Neural crest cell (in vitro differentiated cells): Measurements from ENCODE around the gene TRIM29. TPM values are rescaled to one million over a fixed set of nuclear protein-coding genes. Genes with fewer than 3 reads are reported as not detected.
A peak's percentile ranks its signal among the peaks of the same experiment; 100 is the strongest.

Experiments used
- DNase-seq: peaks from one replicate; pipeline ENCODE4 v3.0.0; 2021; ENCODE audit warnings: low read depth, mixed read lengths, low spot score
- H3K27ac Mint-ChIP-seq: one replicate; pipeline ENCODE4 v1.8.0; 2021; ENCODE audit warnings: mild to moderate bottlenecking, mixed read lengths; ENCODE audit not compliant: unreplicated experiment
- H3K27me3 Mint-ChIP-seq: 2 replicates; pipeline ENCODE4 v1.8.0; 2021; ENCODE audit warnings: low read depth, mild to moderate bottlenecking, mixed read lengths
- H3K36me3 Mint-ChIP-seq: 2 replicates; pipeline ENCODE4 v1.8.0; 2021; ENCODE audit warnings: low read depth, mild to moderate bottlenecking, mixed read lengths
- H3K4me1 Mint-ChIP-seq: 2 replicates; pipeline ENCODE4 v1.8.0; 2021; ENCODE audit warnings: mixed read lengths
- H3K4me3 Mint-ChIP-seq: one replicate; pipeline ENCODE4 v1.8.0; 2021; ENCODE audit warnings: mild to moderate bottlenecking, mixed read lengths
- H3K9me3 Mint-ChIP-seq: 2 replicates; pipeline ENCODE4 v1.8.0; 2021; ENCODE audit warnings: mixed read lengths
- CTCF ChIP-seq: fragments of 200-600 bp; sonication (generic); conservative IDR thresholded peaks from 2 replicates; pipeline ENCODE4 v1.5.0; 2021; ENCODE audit warnings: antibody characterized with exemption, mild to moderate bottlenecking
- total RNA-seq: library from RNA; stranded (reverse); gene quantifications from 2 replicates; pipeline ENCODE4 v1.2.1, GENCODE V29; 2021

TRIM29 gene
- total RNA-seq, 1 donor from 2014 or later: not detected

DNA sequence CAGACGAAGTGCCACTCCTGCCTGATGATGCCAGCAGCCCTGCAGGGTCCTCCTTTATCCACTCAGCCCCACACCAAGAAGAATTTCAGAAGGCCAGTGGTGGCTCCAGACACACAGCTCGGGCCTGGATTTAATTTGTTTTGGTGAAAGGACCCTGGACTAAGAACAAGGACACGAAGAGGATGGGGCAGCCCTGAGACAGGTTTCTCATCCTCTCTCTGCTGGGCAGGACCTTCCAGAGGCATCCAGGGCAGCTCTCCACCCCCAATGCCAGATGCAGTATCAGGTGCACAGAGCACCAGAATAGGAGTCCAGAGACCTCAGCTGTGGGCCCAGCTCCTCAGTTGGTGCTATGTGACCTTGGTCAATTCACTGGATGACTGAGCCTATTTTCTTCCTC lies 72.0 kb downstream of the TRIM29 start:
- TF ChIP-seq CTCF: no peak
- Mint-ChIP-seq H3K27ac (no peak overlapping the region), H3K27me3 (peaks cover 7% of the 10 kb centered on the region), H3K4me3 (no peak overlapping the region), H3K4me1 (peaks cover 20% of the 10 kb centered on the region), H3K9me3 (no peaks in the 10 kb centered on the region), H3K36me3 (no peaks in the 10 kb centered on the region)
- DNase-seq: no peak

DNA sequence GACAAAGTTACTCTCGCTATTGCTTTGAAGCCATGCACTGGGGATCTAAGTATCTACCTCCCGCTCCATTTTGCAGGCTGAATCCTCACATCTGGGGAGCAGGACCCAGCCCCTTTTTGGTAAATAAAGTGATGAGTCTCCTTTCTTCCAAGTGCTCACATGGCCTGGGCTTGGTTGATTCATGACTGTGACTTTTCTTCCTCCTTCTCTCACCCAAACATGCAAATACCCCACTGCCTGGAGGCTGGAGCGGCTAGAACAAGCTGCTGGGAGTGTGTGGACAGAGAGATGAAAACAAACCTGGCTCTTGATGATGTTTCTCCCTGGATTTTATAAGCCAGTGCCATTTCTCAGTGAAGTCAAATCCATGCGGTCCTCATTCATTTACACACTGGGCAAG lies 72.7 kb downstream of the TRIM29 start:
- DNase-seq: no peak
- TF ChIP-seq CTCF: no peak
- no peak overlapping the region for H3K27ac Mint-ChIP-seq
- peaks cover 7% of the 10 kb centered on the region for H3K27me3 Mint-ChIP-seq
- no peaks in the 10 kb centered on the region for H3K9me3 Mint-ChIP-seq
- peaks cover 22% of the 10 kb centered on the region for H3K4me1 Mint-ChIP-seq
- no peak overlapping the region for H3K4me3 Mint-ChIP-seq
- H3K36me3 Mint-ChIP-seq: no peaks in the 10 kb centered on the region

DNA sequence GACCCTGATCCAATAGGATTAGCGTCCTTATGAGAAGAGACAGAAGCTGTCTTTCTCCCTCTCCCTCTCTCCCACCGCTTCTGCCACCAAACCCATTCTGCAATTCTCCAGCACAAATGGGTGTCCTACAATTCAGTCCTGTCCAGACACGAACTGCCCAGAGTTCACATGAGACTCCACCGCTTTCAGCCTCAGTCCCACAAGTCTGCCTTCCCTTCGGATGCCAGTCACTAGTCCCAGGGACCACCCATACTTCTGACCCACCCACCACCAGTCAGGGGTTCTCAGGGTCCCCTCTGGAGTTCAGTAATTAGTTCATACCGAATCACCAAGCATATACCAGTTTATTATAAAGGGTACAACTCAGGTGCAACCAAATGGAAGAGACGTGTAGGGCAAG lies 73.6 kb downstream of the TRIM29 start:
- Mint-ChIP-seq H3K36me3 (no peaks in the 10 kb centered on the region), H3K9me3 (no peaks in the 10 kb centered on the region), H3K4me3 (no peak overlapping the region), H3K27ac (peak overlapping the region; percentile 55), H3K27me3 (peaks cover 7% of the 10 kb centered on the region), H3K4me1 (peaks cover 22% of the 10 kb centered on the region)
- no peak for TF ChIP-seq CTCF
- DNase-seq: no peak

DNA sequence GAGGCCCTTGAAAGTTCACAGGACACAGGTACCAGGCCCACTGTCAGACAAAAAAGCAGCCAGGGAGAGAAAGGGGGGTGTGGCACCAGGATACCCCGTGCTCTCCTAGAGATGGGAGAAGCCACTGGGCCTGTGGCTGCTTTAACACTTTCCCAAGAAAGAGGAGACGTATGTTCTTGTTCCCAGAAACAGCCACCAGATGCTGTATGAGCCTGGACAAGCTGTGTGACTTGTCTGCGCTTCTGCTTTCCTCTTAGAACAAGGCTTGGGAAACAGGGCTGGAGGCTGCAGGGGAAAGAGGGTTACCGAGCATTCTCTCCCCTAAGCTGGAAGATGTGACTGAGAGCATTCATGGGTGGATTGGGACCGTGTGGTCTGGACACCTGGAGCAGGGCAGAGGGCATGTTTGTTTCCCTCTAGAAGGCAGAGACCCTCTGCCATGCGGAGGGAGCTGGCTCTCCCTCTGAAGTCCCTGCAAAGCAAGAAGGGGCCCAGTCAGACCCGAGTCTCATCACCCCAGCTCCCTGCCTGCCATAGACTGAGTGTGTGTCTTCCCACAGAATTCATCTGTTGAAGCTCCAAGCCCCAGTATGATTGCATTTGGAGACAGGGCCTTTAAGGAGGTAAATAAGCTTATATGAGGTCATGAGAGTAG lies 74.1 kb downstream of the TRIM29 start:
- H3K36me3 Mint-ChIP-seq: no peaks in the 10 kb centered on the region
- DNase-seq: no peak
- peaks cover 22% of the 10 kb centered on the region for H3K4me1 Mint-ChIP-seq
- no peak for TF ChIP-seq CTCF
- no peak overlapping the region for H3K4me3 Mint-ChIP-seq
- no peaks in the 10 kb centered on the region for H3K9me3 Mint-ChIP-seq
- H3K27me3 Mint-ChIP-seq: peaks cover 9% of the 10 kb centered on the region
- no peak overlapping the region for H3K27ac Mint-ChIP-seq

DNA sequence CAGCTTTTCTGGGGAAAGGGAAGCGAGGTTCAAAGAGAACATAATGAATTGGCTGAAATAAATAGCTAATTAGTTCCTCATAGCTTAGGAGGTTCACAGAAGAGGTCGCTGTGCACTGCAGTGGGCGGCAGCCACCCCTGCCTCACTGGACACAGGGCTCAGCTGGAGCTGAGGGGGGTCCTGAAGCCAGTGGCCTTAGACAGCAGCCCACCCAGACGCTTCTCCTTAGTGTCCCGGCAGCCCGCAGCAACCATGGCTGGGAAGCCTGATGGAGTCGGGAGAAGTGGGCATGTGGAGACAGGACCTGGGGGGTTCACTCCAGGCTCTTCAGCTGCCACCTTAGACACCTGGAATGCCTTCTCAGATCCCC lies 75.4 kb downstream of the TRIM29 start:
- Mint-ChIP-seq H3K4me1 (peaks cover 22% of the 10 kb centered on the region), H3K9me3 (no peaks in the 10 kb centered on the region), H3K27ac (no peak overlapping the region), H3K27me3 (peaks cover 9% of the 10 kb centered on the region), H3K36me3 (no peaks in the 10 kb centered on the region), H3K4me3 (no peak overlapping the region)
- TF ChIP-seq CTCF: peak; percentile 8
- DNase-seq: no peak
